GM19328 (cell line): Measurements from ENCODE around the gene GALNT12.

Experiments
- ATAC-seq: cut with Tn5 transposase; IDR thresholded peaks from one replicate; pipeline ENCODE4 v1.9.1; 2021; ENCODE audit warnings: mild to moderate bottlenecking, moderate library complexity; ENCODE audit not compliant: unreplicated experiment

The GALNT12 gene

GRCh38 chr9:98830554-98830953 is 23.1 kb downstream of the GALNT12 start:
- no peak for ATAC-seq

- ATAC-seq = no peak
Measured at GRCh38 chr9:98831696-98832095, 24.2 kb downstream of the GALNT12 start.

- no peak for ATAC-seq
Measured at GRCh38 chr9:98832768-98833089, 25.3 kb downstream of the GALNT12 start.

- ATAC-seq = no peak
Measured at GRCh38 chr9:98833090-98833956, 25.9 kb downstream of the GALNT12 start.

GRCh38 chr9:98834386-98834785 is 26.9 kb downstream of the GALNT12 start:
- no peak for ATAC-seq

GRCh38 chr9:98836206-98836605 is 28.7 kb downstream of the GALNT12 start:
- ATAC-seq = no peak

- ATAC-seq = no peak
Measured at GRCh38 chr9:98837516-98837915, 30.0 kb downstream of the GALNT12 start.

- no peak for ATAC-seq
Measured at GRCh38 chr9:98838155-98838867, 30.8 kb downstream of the GALNT12 start.

- no peak for ATAC-seq
Measured at GRCh38 chr9:98838868-98839565, 31.5 kb downstream of the GALNT12 start.

GRCh38 chr9:98839724-98840123 is 32.3 kb downstream of the GALNT12 start:
- ATAC-seq = no peak

GRCh38 chr9:98842510-98842909 is 35.0 kb downstream of the GALNT12 start:
- no peak for ATAC-seq

- no peak for ATAC-seq
Measured at GRCh38 chr9:98846081-98846480, 38.6 kb downstream of the GALNT12 start.

- ATAC-seq = no peak
Measured at GRCh38 chr9:98846879-98847278, 39.4 kb downstream of the GALNT12 start.

GRCh38 chr9:98848450-98849149 is 41.1 kb downstream of the GALNT12 start:
- no peak for ATAC-seq

- no peak for ATAC-seq
Measured at GRCh38 chr9:98849563-98849962, 42.1 kb downstream of the GALNT12 start.

GRCh38 chr9:98850851-98851729 is 43.6 kb downstream of the GALNT12 start:
- no peak for ATAC-seq

GRCh38 chr9:98851730-98852459 is 44.4 kb downstream of the GALNT12 start:
- ATAC-seq = no peak

- ATAC-seq = no peak
Measured at GRCh38 chr9:98852460-98852734, 44.9 kb downstream of the GALNT12 start.

GRCh38 chr9:98852961-98853360 is 45.5 kb downstream of the GALNT12 start:
- no peak for ATAC-seq

- no peak for ATAC-seq
Measured at GRCh38 chr9:98854266-98854665, 46.8 kb downstream of the GALNT12 start.
